GM12873 (cell line): Measurements from ENCODE around the gene ABCC4.

Experiments
- TF ChIP-seq, protein P1 (sequence below): IDR thresholded peaks from 2 replicates; pipeline ENCODE4 v1.5.1; 2012; ENCODE audit warnings: low read depth, mild to moderate bottlenecking, moderate library complexity, low read length, control low read depth; ENCODE audit not compliant: insufficient read depth; ENCODE audit errors: missing control alignments

ABCC4 gene

DNA sequence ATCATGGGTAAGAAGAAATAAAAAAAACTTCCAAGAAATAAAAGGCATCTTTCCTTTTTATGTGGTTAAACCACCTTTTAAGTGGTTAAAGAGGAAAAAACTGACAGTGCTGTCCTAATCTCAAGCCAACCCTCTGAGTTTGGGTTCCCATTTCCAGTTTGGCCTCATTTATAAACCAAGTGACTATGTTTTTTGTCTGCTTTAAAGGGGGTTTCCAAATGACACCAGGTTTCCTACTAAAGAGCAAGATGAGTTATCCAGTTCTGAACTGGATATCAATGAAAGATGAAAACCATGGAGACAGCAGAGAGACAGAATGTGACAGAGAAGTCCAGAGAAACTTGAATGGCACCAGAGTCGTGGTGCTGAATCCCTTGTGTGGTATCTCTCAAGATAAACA is 251.5 kb downstream of the ABCC4 start:
- TF ChIP-seq, protein P1, sequence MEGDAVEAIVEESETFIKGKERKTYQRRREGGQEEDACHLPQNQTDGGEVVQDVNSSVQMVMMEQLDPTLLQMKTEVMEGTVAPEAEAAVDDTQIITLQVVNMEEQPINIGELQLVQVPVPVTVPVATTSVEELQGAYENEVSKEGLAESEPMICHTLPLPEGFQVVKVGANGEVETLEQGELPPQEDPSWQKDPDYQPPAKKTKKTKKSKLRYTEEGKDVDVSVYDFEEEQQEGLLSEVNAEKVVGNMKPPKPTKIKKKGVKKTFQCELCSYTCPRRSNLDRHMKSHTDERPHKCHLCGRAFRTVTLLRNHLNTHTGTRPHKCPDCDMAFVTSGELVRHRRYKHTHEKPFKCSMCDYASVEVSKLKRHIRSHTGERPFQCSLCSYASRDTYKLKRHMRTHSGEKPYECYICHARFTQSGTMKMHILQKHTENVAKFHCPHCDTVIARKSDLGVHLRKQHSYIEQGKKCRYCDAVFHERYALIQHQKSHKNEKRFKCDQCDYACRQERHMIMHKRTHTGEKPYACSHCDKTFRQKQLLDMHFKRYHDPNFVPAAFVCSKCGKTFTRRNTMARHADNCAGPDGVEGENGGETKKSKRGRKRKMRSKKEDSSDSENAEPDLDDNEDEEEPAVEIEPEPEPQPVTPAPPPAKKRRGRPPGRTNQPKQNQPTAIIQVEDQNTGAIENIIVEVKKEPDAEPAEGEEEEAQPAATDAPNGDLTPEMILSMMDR: no peak

DNA sequence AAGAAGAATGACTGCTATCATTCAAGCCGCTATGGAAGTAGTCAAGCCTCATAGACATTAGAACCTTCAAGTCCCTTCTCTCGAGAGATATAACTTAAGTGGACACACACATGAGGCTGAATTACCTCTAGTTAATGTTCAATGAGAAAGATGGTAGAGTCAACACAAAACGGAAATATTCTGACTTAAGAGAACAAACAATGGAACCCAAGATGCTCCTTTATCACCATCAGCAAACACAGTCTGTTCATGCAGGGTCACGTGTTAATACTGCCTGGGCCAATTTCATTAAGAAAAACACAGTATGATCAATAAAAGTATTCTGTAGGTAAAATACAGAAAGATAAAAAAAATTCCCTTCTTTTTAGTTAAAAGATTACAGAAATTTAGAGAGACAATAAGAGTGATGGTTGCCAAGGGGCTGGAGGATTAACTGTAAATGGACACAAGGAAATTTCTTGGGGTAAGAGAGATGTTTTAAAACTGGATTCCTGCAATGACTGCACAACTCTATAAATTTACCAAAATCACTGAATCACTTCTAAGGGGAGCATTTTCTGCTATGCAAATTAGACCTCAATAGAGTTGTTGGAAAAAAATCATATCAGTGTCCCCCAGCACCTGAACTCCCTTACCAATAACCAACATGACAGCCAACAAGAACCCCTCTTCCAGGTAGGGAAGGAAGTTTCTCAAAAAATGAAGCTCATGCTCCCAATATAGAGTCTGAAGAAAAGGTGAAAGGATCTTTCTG is 256.6 kb downstream of the ABCC4 start:
- TF ChIP-seq, protein P1: no peak

DNA sequence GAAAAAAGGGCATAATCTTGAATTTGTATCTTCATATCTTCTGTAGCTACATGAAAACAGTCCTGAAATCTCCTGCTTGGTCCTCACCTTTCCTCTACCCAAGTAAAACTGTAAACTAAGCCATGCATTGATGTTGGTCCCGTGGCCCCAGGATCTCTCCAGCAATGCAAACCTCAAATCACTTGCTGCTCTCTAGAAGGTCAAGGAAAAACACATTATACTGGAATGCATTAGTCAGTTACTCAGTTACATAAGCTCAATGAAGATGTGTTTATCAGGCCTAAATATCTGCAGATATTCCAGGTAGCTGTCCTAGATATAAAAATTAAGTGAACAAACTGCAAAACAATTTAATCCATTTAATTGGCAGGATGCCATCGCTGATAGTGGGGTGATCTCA is 261.8 kb downstream of the ABCC4 start:
- TF ChIP-seq, protein P1: no peak

DNA sequence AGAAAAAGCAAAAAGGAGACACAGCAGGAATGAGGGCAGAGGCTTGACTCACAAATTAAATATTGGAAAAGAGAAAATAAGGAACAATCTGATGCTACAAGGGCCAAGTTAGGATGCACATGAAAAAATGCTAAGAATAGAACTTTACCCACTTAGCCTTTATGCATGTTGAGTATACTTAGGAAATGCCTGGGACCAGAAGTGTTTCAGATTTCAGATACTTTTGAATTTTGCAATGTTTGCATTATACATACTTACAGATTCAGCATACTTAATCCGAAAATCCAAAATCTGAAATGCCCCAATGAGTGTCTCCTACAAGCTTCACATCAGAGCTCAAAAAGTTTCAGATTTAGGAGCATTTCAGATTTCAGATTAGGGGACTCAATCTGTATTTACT is 262.3 kb downstream of the ABCC4 start:
- TF ChIP-seq, protein P1: no peak

DNA sequence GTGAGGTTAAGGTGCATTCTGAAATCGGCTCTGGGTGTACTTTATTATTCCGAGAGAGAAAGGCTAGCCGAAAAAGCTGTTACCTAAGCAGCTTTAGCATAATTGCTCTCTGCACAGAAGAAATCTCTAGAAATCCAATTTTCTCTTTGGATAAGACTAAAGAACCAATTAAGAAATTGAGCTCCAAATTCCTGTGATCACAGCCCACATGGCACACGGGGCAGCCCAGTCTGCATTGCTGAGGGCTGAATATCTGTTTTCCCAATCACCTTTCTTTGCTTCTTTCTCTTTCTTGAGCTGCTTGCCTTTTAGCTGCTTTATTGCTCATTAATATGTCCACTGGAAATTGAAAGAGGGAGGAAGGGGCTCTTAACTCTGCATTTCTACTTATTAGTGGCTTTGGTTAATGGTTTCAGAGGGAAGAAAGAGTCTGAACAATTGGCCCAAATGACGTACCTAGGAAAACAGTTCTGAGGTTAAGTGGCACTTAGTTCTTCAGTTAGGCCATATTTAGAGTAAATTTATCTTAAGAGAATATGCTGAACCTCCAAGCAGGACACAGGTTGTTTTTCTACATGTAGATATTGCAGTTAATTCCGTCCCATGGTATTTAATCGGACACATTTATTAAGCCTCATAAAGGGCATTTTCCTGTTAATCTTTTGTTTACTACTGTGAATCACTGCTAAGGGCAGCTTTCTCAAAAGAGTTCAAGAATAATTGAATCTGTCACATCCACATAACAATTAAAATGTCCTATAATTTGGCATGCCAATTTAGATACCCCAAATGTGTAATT is 265.7 kb downstream of the ABCC4 start:
- TF ChIP-seq, protein P1: no peak

DNA sequence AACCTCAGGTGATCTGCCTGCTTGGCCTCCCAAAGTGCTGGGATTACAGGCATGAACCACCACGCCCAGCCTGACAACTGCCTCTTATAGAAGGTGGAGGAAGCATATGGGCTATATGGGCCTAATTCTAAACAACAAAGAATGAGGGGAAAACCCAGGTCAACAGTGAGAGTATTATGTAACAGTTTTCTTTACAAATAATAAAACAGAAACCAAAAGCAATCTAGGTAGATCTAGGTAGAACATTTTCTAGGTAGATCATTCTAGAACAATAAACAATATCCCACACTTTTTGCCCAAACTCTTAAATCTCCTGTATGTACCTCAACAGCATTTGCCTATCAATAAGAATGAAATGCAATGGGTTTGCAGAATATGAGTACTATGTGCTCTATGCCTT is 267.4 kb downstream of the ABCC4 start:
- TF ChIP-seq, protein P1: no peak

DNA sequence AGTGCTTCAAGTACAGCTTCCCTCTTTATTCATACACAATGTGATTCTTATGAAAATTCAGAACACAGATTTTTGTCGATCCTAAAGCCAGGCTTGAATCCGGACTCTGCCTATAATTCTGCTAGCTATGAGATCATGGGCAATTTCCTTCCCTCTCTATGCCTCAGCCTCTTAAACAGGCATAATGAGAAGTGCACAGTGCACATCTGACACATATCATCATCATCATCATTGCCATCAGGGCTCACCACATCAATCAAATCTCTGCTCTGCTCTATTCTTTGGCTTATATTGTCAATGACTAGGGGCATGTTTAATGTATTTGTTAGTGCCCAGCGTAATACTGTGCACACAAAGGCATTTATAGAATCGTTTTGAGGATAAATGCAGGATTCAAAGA is 269.1 kb downstream of the ABCC4 start:
- TF ChIP-seq, protein P1: no peak
